ENCODE measurements around the gene IQGAP2.

The IQGAP2 gene

GRCh38 chr5:76669245-76669644 lies 266.2 kb downstream of the IQGAP2 start:
- Histone ChIP-seq H3K36me3 (replicated peaks) (no peaks in the 10 kb centered on the region), H3K27ac (no peak overlapping the region), H3K27me3 (replicated peaks) (no peaks in the 10 kb centered on the region), H3K4me3 (ENCODE audit: low read depth, low read length) (no peak overlapping the region)
- in situ Hi-C loops (cut with HindIII; ENCODE audit: low pct_ligation_motif_present, low sequenced_read_pairs) = no loop called here
- no peak for DNase-seq
- TF ChIP-seq, protein P1, sequence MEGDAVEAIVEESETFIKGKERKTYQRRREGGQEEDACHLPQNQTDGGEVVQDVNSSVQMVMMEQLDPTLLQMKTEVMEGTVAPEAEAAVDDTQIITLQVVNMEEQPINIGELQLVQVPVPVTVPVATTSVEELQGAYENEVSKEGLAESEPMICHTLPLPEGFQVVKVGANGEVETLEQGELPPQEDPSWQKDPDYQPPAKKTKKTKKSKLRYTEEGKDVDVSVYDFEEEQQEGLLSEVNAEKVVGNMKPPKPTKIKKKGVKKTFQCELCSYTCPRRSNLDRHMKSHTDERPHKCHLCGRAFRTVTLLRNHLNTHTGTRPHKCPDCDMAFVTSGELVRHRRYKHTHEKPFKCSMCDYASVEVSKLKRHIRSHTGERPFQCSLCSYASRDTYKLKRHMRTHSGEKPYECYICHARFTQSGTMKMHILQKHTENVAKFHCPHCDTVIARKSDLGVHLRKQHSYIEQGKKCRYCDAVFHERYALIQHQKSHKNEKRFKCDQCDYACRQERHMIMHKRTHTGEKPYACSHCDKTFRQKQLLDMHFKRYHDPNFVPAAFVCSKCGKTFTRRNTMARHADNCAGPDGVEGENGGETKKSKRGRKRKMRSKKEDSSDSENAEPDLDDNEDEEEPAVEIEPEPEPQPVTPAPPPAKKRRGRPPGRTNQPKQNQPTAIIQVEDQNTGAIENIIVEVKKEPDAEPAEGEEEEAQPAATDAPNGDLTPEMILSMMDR (IDR thresholded peaks at IDR 0.05; ENCODE audit: low read depth, low read length, missing control alignments) = no peak

GRCh38 chr5:76670508-76670907 lies 267.4 kb downstream of the IQGAP2 start:
- H3K36me3 ChIP-seq (replicated peaks) = no peaks in the 10 kb centered on the region

DNA sequence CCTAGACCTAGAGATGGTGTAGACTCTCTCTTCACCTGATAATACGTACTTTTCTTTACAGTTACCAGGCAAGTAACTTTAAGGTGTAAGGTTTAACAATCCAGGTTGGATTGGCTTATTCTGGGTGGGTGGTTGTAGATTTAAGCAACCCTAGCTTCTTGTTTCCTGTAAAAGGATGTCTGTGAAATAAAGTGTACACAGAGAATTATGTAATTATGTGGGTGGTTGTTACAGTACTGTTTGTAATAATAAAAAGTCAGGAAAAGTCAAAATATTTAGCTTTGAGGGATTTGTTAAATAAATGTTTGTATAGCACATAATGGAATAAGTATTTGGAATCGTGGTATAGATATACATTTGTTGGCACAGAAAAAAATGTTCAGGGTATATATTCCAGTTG lies 269.2 kb downstream of the IQGAP2 start:
- in situ Hi-C loops (cut with HindIII; ENCODE audit: low pct_ligation_motif_present, low sequenced_read_pairs) = no loop called here
- Histone ChIP-seq H3K36me3 (replicated peaks) (no peaks in the 10 kb centered on the region), H3K27ac (no peak overlapping the region), H3K27me3 (replicated peaks) (no peaks in the 10 kb centered on the region), H3K4me3 (ENCODE audit: low read depth, low read length) (no peak overlapping the region)
- DNase-seq = no peak
- TF ChIP-seq, protein P1 (IDR thresholded peaks at IDR 0.05; ENCODE audit: low read depth, low read length, missing control alignments) = no peak

More at GRCh38 chr5:76670508-76670907, 267.4 kb downstream of the IQGAP2 start:
- in situ Hi-C loops (cut with HindIII; ENCODE audit: low pct_ligation_motif_present, low sequenced_read_pairs) = no loop called here
- DNase-seq = no peak
- Histone ChIP-seq H3K27ac (no peak overlapping the region), H3K27me3 (replicated peaks) (no peaks in the 10 kb centered on the region), H3K4me3 (ENCODE audit: low read depth, low read length) (no peak overlapping the region)
- TF ChIP-seq, protein P1 (IDR thresholded peaks at IDR 0.05; ENCODE audit: low read depth, low read length, missing control alignments) = no peak

GRCh38 chr5:76673125-76673524 lies 270.0 kb downstream of the IQGAP2 start:
- H3K27ac ChIP-seq = no peak overlapping the region
- TF ChIP-seq, protein P1 (IDR thresholded peaks at IDR 0.05; ENCODE audit: low read depth, low read length, missing control alignments) = no peak
- DNase-seq = no peak
- no peak overlapping the region for H3K4me3 ChIP-seq (ENCODE audit: low read depth, low read length)
- H3K36me3 ChIP-seq (replicated peaks) = no peaks in the 10 kb centered on the region
- in situ Hi-C loops (cut with HindIII; ENCODE audit: low pct_ligation_motif_present, low sequenced_read_pairs) = no loop called here
- H3K27me3 ChIP-seq (replicated peaks) = no peaks in the 10 kb centered on the region

DNA sequence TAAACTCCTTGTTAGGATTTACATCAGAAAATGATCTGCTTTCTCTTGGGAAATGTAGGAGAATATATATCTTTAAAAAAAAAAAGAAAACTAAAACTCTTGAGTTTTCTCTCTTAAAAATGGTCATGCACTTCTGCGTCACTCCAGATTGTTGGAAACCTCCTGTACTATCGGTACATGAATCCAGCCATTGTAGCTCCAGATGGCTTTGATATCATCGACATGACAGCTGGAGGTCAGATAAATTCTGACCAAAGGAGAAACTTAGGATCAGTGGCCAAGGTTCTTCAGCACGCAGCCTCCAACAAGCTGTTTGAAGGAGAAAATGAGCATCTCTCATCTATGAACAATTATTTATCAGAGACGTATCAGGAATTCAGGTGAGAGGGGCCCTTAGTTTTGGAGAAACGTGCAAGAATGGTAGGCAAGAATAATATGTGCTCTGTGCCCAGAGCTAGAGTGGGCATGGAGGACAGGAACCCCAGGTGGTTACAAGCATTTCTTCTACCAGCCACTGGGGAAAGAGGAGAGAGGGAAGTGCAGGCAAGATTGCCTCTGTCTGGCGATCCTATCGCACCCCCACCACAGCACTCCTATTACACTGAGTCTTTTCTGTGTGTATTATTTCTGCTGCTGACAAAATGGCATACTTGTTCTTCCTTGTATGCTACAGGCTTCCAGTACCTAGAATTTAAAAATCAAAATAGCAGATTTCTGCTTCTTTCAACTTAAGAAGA lies 271.4 kb downstream of the IQGAP2 start:
- in situ Hi-C loops (cut with HindIII; ENCODE audit: low pct_ligation_motif_present, low sequenced_read_pairs) = no loop called here
- no peak overlapping the region for H3K27ac ChIP-seq
- TF ChIP-seq, protein P1 (IDR thresholded peaks at IDR 0.05; ENCODE audit: low read depth, low read length, missing control alignments) = no peak
- H3K4me3 ChIP-seq (ENCODE audit: low read depth, low read length) = no peak overlapping the region
- H3K36me3 ChIP-seq (replicated peaks) = no peaks in the 10 kb centered on the region
- no peak for DNase-seq
- H3K27me3 ChIP-seq (replicated peaks) = no peaks in the 10 kb centered on the region

GRCh38 chr5:76675364-76675763 lies 272.3 kb downstream of the IQGAP2 start:
- in situ Hi-C loops (cut with HindIII; ENCODE audit: low pct_ligation_motif_present, low sequenced_read_pairs) = no loop called here
- Histone ChIP-seq H3K4me3 (ENCODE audit: low read depth, low read length) (no peak overlapping the region), H3K27ac (no peak overlapping the region), H3K27me3 (replicated peaks) (no peaks in the 10 kb centered on the region), H3K36me3 (replicated peaks) (no peaks in the 10 kb centered on the region)
- TF ChIP-seq, protein P1 (IDR thresholded peaks at IDR 0.05; ENCODE audit: low read depth, low read length, missing control alignments) = no peak
- DNase-seq = no peak

Data from brain microvascular endothelial cell (primary cell).